Inflammatory macrophage (primary cell): Measurements from ENCODE around the gene HPS1.
A peak's percentile ranks its signal among the peaks of the same experiment; 100 is the strongest.
"Not testable (repeated sequence)": the region's sequence is repeated elsewhere in the genome, so short reads cannot be mapped to it uniquely, and the experiment has no call there.

Source experiments
- DNase-seq, 2 donors: peaks; one replicate each; pipeline ENCODE4 v3.0.0-alpha.2; 2020 to 2022

Gene HPS1

DNA sequence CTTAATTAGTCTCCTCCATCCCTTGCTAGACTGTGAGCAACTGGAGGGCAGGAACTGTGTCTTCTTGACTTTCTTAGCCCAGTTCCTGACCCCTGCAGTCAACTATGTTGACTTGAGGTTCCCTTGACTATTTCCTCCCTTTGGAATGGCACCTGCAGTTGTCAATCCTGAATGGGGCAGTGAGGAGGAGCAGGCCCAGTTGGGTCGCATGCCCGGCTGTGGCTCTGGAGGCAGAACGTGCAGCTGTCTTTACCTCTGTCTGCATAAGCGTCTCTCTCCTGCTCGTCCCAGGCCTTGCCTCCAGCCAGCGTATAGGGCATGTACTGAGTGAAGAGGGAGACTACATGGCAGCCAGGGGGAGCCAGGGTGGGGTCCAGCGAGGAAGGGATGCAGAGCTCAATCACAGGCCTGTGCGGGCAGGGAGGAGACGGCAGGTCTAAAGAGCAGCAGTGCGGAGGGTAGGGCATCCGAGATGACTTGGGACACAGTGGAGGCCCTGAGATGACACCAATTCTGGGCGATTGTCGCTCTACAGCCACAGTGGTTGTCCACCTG is 58.6 kb downstream of the HPS1 start:
- DNase-seq: no peak

DNA sequence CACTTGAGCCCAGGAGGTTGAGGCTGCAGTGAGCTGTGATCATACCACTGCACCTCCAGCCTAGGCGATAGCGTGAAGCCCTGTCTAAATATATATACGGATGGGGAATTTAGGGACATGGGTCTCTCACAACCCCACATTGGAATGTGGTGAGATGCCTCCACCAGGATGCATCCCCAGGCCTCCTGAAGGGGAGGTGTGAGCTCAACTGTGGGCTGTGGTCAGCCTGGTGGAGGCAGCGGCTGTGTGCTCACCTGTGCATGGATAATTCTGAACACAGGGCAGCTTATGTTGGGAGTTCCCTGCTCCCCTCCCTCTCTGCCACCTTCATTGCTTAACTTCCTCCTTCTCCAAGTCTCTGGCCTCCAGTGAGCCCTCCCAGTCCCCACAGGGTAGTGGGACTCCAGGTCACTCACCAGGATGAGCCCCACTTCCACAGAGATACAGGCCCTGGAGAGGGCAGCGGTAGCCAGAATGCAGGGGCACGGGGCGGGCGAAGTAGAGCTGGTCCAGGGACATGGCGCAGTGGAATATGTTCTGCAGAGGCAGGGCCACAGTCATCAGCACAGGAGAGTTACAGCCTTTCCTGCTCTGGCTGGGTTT is 62.1 kb downstream of the HPS1 start:
- DNase-seq: no peak

DNA sequence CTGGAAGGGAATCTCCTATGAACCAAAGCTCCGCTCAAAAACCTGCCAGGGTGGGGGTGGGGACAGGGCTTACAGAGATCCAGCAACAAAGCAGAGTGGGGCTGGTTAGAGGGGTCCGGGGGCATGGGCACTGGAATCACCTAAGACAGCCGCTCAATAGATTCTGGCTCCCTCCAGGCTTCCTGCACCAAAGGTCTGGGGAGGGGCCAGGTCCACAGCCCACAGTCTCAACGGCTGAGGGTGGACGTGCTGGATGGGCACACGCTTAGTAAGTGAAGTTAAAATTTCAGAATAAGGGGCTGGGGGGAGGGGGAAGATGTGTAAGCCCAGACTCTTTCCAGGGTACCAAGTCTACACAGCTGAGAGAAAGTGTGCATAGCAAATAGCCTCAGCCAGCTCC is 62.9 kb downstream of the HPS1 start:
- no peak for DNase-seq

DNA sequence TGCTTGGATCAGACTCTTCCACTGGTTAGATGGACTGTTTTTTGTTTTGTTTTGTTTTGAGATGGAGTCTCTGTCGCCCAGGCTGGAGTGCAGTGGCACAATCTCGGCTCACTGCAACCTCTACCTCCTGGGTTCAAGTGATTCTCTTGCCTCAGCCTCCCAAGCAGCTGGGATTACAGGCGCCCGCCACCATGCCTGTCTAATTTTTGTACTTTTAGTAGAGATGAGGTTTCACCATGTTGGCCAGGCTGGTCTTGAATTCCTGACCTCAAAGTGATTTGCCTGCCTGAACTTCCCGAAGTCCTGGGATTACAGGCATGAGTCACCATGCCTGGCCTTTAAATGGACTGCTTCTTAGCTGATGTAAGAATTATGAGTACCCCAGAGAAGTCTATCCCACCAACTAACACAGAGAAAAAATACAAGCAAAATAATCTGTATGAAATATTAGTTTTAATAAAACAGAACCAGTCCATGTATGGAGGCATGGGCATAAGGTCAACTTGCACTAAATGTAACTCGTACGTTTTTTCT is 63.5 kb downstream of the HPS1 start:
- DNase-seq: not testable (repeated sequence)

DNA sequence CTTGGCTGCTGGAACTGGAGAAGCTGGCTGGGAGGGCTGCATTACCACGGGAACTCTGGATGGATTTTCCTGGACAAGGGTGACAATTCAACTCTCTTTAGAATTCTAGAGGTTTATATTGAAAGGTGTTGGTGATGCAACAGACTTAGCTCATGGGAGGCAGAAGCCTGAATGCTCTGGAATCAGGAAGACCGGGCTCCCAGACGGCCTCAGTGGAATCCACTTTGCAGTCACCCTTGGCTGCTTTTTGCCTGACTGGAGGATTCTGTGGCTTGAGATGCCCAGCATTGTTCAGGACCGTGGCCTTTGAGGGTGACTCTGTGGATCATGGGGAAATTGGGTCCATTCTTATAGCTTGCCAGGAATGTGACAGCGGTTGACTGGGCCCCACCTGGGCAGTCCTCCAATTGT is 64.0 kb downstream of the HPS1 start:
- DNase-seq: no peak

DNA sequence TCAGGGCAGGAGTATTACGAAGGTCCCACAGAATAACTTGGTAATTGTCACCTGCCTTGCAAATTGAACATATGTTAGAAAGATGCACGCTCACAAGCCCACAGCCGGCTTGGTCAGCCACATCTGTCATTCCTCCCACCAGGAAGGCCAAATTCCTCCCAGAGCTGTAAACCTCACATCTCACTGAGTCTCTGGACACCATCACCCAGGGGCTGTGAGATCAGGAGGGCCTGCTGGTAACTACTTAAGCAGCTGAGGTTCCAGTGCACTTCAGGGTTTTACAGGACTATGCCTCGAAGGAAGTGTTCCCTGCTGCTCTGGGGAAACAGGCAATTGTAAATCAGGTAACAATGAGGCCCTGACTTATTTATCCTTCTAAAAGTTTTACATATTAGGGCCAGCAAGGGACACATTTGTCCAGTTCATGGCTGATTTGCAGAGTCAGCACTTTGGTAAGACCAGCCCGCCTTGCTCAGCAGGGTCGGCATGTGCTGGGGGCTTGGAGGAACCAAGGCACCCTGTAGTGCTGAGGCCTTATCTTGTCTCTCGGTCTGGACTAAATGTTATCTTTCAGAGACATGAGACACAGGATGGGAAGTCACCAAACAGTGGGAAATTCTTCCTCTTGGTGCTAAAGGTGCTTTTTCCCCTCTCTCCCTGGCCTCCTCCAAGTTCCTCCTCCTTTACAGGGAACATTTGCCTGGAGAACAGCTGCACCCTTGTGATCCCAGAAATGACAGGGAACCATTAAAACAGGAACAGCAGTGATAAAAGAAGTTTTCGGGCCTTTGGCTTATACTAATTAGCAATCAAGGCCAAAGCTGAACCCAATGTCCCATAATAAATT is 66.0 kb downstream of the HPS1 start:
- DNase-seq: no peak

DNA sequence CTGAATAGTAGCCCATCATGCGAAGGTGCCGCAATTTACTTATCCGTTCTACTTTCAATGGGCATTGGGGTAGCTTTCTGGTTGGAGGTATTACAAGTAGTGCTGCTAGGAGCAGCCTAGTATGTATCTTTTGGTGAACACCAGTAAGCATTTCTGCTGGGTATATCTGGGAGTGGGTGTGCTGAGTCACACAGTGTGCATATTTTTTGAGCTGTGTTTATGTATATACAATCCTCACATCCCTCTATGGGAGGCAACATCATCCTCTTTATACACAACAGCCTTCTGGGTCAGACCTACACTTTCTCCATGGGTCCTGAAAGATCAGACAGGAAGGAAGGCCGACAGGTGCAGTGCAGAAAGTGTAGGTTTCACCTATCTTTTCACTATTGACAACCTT is 68.0 kb downstream of the HPS1 start:
- DNase-seq: peak in 1 of 2 donors; percentile 10

DNA sequence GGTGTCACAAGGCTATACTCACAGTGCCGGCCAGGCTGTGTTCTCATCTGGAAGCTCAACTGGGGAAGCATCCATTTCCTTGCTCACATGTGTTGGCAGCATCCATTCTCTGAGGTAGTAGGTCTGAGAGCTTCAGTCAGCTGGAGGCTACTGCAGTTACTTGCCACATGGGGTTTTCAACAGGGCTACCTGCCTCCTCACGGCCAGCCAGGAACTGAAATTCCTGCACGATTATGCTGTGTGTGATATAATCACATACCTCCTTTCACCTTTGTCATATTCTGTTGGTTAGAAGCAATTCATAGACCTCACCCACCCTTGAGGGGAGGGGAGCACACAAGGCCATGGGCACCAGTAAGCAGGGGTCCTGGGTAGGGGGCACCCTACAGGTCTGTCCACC is 69.2 kb downstream of the HPS1 start:
- DNase-seq: no peak

DNA sequence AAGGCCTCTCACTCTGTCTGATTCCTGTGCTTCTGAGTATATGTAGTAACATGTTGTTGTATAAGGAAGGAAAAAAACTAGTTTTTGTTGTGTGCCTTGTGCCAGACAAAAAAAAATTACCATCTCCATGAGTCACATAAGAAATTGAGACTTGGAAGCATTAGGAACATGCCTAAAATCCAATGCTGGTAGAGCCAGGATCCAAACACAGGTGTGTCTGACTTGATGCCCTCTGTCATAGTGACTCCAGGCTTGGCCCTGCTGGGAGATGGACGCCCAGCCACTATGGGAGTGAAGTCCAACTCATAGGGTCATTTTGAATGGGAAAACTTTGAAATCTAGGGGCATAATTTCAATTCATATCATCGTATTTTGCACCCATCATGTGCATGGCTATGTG is 69.7 kb downstream of the HPS1 start:
- DNase-seq: no peak

DNA sequence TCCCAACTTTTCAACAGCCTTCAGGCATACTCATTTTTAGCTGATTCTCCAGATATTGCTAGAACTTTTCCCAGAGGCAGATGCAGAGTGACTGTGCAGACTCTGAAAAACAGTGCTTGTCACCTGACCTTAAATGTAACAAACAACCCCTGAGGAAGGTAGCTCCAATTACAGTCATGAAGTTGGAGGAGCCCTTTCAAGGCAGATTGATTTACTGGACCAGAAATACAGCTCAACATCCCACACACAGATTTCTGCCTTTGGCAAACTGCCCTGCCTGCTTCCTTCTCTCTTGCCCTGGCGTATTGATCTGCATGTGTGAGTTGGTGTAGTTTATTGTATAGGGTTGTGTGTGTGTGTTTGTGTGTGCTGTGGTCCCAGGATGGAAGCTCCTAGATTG is 70.2 kb downstream of the HPS1 start:
- no peak for DNase-seq

DNA sequence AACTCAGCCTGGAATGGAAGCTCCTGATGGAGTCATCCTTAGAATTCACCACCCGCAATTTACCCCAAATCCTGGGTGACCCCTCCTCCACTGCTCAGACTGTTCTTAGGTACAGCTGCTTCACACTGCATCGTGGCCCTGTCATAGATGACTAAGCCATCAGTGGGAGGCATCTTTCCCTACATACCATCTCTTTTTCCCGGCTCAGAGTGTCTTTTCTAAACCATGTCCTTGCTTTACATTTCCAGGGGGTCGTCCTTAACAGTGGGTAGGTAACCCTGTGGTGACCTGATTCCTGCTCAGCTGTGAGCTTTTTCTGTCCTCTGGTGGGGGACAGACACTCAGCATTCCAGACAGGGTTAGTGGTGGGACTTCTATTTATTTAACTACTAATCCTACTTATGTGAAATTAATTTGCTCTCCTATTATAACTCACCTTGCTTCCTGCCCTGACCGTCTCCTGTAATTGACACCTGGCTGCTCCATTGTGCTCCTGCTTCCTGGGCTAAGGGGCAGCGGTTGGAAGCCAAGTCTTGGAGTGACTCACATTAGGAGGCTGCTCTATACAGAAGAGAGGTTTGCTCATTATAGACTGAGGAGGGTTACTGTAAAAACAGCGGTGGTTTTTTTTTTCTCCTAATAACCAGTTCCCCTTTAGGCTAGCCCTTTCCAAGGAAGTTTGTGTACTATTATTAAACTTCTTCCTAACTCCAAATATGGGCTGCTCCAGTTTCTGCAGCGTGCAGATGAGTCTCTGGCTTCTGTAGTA is 72.3 kb downstream of the HPS1 start:
- DNase-seq: peak; percentile 20 to 22

DNA sequence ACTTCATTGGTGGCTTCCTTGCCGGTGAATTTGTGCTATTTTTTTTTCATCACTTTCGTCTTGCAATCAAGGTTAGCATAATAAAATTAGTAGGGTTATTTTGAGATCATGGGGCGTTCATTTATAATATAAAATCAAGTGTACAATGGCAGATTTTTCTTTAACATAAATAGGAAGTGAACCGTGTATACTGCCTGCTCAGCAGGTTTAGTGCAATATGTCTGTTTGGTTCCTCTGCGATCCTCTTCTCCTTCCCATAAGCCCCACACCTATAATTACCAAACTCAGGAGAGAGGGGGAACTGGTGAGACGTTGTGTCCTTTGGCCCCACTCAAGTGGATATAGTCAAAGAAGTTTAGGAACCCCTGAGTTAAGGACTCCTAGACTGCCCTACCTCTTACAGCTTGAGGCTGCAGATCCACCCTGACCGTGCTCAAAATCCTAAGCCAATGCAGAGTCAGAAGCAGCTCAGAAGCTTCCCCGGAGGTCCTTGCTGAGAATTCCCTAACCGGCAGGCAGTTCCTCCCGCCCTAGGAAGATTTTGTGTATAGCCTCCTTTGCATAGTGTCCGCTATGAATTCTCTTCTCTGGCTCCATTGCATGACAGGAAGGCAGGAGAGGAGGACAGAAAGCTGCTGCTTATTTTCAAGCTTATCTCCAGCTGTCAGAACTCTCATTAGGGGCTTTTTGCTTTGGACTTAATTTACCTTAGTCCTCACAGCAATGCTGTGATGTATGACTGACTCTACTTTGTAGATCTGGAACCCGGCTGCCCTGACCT is 73.3 kb downstream of the HPS1 start:
- DNase-seq: no peak

DNA sequence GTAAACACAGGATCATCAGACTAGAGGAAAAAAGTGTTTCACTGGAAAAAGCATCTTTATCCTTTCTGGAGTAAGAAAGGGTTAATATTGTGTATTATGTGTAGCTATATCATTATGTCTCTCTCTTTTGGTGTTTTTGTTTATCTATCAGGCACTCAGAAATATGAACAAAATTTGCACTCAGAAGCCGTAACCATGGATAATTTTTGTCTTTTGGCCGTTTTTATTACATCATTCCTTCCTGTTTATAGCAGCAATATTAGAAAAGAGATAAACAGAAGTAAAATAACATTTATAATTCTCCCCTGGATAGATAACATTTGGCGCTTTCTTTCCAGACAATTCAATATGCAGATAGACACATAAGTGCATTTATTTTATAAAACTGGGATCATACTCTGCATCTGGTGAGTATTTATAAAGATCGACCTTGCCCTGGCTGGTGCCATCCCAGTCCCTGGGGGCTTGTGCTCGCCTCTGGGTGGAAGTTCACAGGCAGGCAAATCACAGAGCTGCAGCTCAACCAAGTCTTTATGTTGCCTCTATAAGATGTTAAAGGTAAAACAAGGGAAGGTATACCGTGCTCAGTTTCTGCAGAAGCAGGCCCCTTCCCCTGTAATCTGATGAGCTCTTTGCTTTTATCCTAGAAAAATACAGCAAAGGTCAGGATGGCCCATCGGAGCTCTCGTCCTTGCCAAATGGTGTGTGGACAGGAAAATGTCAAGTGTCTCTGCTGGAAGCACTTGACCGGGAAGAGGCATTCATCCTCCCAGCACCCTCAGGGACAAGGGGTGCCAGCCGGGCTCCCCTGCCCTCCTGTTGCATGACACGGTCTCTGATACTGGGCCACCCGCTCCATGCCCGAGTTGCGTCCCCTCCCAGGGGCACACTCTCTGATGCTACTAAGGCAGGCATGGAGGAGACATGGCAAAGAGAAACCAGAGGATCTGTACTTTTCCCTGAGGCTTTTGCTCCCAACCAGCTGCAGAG is 75.6 kb downstream of the HPS1 start:
- DNase-seq: no peak

DNA sequence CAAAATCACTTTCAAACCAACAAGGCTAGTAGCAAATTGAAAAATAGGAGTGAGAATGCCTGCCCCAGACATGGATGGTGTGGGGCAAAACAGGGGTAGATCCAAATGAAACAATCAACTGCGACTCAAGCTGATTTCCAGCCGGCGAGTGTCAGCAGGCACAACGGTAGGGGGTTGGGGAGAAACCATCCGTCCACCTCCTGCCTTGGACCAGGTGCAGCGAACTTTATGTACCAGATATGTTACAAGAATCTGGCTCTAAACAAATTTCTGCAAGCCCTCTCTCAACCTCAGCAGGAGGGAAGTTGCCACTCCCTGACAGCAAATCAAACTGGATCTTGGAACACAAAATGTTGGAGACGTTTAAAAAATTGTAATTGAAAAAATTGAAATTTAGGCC is 76.9 kb downstream of the HPS1 start:
- no peak for DNase-seq

DNA sequence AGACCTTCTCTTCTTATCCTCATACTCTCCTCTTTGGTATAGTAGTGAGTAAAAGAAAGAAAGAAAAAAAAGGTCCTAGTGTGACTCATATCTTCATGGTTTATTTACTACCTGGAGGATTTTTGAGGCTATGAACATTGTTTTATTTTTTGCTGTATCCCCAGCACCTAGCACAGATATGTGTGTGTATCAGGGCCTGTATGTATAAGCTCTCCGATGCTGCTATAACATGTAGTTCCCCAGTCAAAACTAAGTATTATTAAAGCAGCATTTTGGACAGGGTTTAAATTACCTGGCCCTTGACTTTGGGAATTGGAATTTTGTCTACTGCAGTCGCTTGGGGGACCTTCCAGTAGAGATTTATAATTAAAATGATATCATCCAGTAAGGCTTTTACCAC is 78.1 kb downstream of the HPS1 start:
- no peak for DNase-seq

DNA sequence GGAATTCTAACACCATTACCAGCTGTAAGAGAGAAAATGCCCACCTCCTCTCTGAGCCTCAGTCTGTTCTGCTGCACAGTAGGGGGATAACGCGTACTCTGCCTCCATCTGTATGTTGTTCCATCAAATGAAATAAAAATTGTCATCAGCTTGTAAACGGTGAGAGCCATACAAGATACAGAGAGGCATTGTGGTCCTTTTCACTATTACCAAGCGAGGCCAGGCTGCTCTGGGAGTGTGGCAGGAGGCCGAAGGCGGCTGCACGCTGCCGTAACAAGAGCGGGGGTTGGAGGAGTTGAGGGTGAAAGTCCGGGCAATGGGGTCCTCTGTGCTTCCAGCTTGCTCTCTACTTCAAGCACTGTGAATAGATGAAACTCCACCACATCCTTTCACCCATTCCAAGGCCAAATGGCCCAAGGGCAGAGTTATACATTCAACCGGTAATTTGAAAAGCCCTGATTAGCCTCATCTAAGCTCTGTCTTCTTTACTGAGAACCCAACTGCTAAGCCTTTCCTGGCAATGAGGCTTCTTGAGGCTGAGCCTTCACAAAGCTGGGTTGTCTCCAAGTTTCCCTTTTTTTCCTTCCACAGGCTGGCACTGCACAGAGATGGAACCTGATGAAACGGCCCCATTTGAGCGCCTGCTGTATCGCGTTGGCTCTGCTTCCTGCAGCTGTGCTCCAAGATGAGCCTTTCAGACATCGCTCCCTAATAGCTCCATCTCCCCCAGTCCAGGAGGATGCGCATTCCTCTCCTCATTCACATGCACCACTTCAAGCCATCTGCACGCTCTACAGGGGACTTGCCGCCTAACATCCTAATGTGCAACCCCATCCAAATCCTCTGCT is 78.9 kb downstream of the HPS1 start:
- no peak for DNase-seq
